Psoas muscle (tissue), 8 donors: ENCODE results near the gene AFAP1. TPM values are rescaled to one million over a fixed set of nuclear protein-coding genes. Genes with fewer than 3 reads are reported as not detected.

Experiments used
- ATAC-seq, 4 donors: fragments of 200-7000 bp; cut with Tn5 transposase; one replicate each; pipeline ENCODE4 v1.9.1; 2020; ENCODE audit warnings: moderate library complexity in 3 of 4, mild to moderate bottlenecking in 2 of 4
- DNase-seq, 2 donors: peaks; one replicate each; pipeline ENCODE4 v3.0.0-alpha.2; 2020
- H3K27ac ChIP-seq: fragments of 200-600 bp; one replicate; pipeline ENCODE4 v1.8.0; 2022
- H3K27me3 ChIP-seq, 3 donors: fragments of 200-600 bp in 1 of 3; one replicate each; pipeline versions ENCODE4 v1.6.1 to v1.8.0; 2013 to 2022; ENCODE audit warnings: low read length in 2 of 3, mild to moderate bottlenecking in 2 of 3, moderate library complexity in 1 of 3; ENCODE audit not compliant: insufficient read depth in 3 of 3
- H3K36me3 ChIP-seq, 2 donors: fragments of 200-600 bp in 1 of 2; one replicate each; pipeline versions ENCODE4 v1.6.1 to v1.8.0; 2013 to 2022; ENCODE audit warnings: low read depth in 1 of 2, mild to moderate bottlenecking in 1 of 2, moderate library complexity in 1 of 2; ENCODE audit not compliant: insufficient read depth in 1 of 2
- H3K4me1 ChIP-seq: fragments of 200-600 bp; one replicate; pipeline ENCODE4 v1.8.0; 2022
- H3K4me3 ChIP-seq: fragments of 200-600 bp; one replicate; pipeline ENCODE4 v1.8.0; 2022; ENCODE audit warnings: mild to moderate bottlenecking
- H3K9me3 ChIP-seq: fragments of 200-600 bp; one replicate; pipeline ENCODE4 v1.8.0; 2022
- WGBS, 3 donors: extraction: QIAGEN DNeasy Blood & Tissue Kit; methylation state at CpG; one replicate each; pipeline versions ENCODE4 v1.1.6 to v1.1.7; 2013; 5-methylcytosine and 5-hydroxymethylcytosine counted together
- intact Hi-C, 2 donors: fragments of 100-400 bp; cut with DNase I; formaldehyde crosslinking; loops; one replicate each; pipeline versions ENCODE4 v1.11.0 to v1.14.2; 2022
- polyA plus RNA-seq, 3 donors: library from polyadenylated mRNA; stranded (reverse); fragments of 200-250 nt; gene quantifications; one replicate each; pipeline ENCODE4 v1.2.3, GENCODE V29; 2013
- total RNA-seq, 4 donors: library from RNA; stranded (reverse); fragmentation: NEBNext Ultra II Directional in 2 of 4; extraction: Animal tissue kit (Norgen Biotek cat#: 25700) in 2 of 4; gene quantifications; one replicate each; pipeline versions ENCODE4 v1.2.1 to v1.2.4, GENCODE V29; 2021 to 2023
- TF ChIP-seq, protein P1 (sequence below): fragments of 200-600 bp; IDR thresholded peaks from one replicate; pipeline ENCODE4 v1.8.0; 2022; ENCODE audit warnings: antibody characterized with exemption
- donor health status: healthy with polysubstance abuse.
- donor health status: DM: no; HTN: no; CAD: no; lungs with moderate emphysema.
- donor health status: Bipolar disorder and iron deficiency.
- donor health status: healthy.
- donor health status: DM: yes; HTN: yes; CAD: no.
- donor health status: DM: no; HTN: no; CAD: no.
- donor health status: DM: no; HTN: no; CAD: no.
- donor health status: DM: yes; HTN: yes; CAD: no.

Gene AFAP1
- total and polyA plus RNA-seq, 7 donors = 1.3 to 11.4 (median 2.6) TPM

DNA sequence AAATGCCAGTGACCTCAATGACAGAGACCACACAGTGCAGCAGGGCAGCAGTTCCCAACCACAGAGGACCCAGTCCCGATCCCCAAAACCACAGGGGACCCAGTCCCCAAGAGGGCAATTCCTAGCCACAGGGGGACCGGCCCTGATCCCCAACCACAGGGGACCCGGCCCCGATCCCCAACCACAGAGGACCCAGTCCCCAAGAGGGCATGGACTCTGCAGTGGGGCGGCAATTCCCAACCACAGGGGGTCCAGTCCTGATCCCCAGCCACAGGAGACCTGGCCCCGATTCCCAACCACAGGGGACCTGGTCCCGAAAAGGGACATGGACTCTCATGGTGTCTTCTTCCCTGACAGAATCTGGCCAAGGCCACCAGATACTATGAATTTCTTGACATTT, 136.3 kb downstream of the AFAP1 start:
- H3K4me1 ChIP-seq = peaks cover 34% of the 10 kb centered on the region
- no peak for ATAC-seq
- no peak overlapping the region for H3K4me3 ChIP-seq
- WGBS, 3 donors = 95 to 97% (median 96%) methylated on average over 7 of the region's 7 CpGs
- intact Hi-C loops = loop anchor here (2.0 to 5.0 kb wide), 4 partner anchors 39 to 611 kb away; partner anchors contain the start of gene SORCS2 (in 1 of the 2)
- TF ChIP-seq, protein P1, sequence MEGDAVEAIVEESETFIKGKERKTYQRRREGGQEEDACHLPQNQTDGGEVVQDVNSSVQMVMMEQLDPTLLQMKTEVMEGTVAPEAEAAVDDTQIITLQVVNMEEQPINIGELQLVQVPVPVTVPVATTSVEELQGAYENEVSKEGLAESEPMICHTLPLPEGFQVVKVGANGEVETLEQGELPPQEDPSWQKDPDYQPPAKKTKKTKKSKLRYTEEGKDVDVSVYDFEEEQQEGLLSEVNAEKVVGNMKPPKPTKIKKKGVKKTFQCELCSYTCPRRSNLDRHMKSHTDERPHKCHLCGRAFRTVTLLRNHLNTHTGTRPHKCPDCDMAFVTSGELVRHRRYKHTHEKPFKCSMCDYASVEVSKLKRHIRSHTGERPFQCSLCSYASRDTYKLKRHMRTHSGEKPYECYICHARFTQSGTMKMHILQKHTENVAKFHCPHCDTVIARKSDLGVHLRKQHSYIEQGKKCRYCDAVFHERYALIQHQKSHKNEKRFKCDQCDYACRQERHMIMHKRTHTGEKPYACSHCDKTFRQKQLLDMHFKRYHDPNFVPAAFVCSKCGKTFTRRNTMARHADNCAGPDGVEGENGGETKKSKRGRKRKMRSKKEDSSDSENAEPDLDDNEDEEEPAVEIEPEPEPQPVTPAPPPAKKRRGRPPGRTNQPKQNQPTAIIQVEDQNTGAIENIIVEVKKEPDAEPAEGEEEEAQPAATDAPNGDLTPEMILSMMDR = no peak
- H3K27me3 ChIP-seq = no peaks in the 10 kb centered on the region
- H3K27ac ChIP-seq = peak overlapping the region; percentile 15
- H3K9me3 ChIP-seq = no peaks in the 10 kb centered on the region
- H3K36me3 ChIP-seq = peaks cover 0 to 27% of the 10 kb centered on the region in 2 donors
- no peak for DNase-seq

DNA sequence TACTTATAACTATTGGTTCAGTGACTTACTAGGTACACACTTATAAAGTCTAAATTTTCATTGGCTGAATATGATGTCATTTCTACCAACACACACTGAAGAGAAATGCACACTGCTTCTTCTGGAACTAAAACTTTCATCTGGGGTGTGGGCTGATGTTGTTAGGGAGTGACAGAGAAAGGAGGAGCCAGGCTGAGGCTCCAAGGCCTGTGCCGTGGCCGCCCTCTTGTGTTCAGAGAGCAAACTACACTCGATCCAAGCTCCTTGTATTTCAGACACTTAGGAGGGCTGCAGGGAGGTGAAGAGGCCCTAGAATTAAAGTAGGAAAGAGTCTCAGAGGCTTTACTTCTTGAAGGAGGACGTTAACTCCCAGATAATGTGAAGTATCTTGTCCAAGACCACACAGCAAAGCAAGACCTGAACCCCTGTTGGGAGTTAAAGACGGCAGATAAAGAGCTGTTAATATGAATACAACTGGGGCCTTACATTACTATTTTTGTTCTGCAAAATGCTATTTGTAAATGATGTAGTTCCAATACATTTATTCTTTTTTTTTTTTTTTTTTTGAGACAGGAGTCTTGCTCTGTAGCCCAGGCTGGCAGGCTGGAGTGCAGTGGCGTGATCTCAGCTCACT, 137.5 kb downstream of the AFAP1 start:
- peaks cover 31% of the 10 kb centered on the region for H3K4me1 ChIP-seq
- peak; percentile 62 to 82 (median 74) for ATAC-seq
- H3K4me3 ChIP-seq = no peak overlapping the region
- 36 to 37% (median 37%) methylated on average over 6 of the region's 6 CpGs for WGBS, 3 donors
- H3K27ac ChIP-seq = no peak overlapping the region
- H3K36me3 ChIP-seq = peaks cover 0 to 34% of the 10 kb centered on the region in 2 donors
- H3K9me3 ChIP-seq = no peaks in the 10 kb centered on the region
- TF ChIP-seq, protein P1 = peak; percentile 94
- DNase-seq = peak; percentile 75 to 86
- H3K27me3 ChIP-seq = no peaks in the 10 kb centered on the region
- intact Hi-C loops = loop anchor here (2.0 to 5.0 kb wide), 4 partner anchors 40 to 610 kb away; partner anchors contain the start of gene SORCS2 (in 1 of the 2)

DNA sequence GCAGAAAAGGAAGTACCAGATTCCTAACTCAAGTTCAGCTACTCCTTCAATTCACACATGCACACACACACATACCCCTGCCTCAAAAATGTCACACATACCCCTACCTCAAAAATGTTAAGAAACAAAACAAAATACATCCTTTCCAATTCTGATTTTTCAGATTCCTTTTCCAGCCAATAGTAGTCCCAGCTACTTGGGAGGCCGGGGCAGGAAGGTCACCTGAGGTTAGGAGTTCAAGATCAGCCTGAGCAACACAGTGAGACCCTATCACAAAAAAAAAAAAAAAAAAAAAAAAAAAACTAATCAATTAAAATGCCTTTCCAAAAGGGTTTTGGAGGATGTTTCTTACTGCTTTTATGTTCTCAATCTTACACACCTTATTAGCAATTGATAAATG, 138.0 kb downstream of the AFAP1 start:
- ATAC-seq (no peak), DNase-seq (no peak)
- Histone ChIP-seq H3K4me1 (peaks cover 26% of the 10 kb centered on the region), H3K27me3 (no peaks in the 10 kb centered on the region), H3K9me3 (no peaks in the 10 kb centered on the region), H3K4me3 (no peak overlapping the region), H3K36me3 (peaks cover 0 to 37% of the 10 kb centered on the region in 2 donors), H3K27ac (no peak overlapping the region)
- TF ChIP-seq, protein P1 = no peak
- intact Hi-C loops = loop anchor here (2.0 to 5.0 kb wide), 4 partner anchors 39 to 609 kb away; partner anchors contain the start of gene SORCS2 (in 1 of the 2)
- 41 to 56% (median 45%) methylated on average over 1 of the region's 1 CpG for WGBS, 3 donors

DNA sequence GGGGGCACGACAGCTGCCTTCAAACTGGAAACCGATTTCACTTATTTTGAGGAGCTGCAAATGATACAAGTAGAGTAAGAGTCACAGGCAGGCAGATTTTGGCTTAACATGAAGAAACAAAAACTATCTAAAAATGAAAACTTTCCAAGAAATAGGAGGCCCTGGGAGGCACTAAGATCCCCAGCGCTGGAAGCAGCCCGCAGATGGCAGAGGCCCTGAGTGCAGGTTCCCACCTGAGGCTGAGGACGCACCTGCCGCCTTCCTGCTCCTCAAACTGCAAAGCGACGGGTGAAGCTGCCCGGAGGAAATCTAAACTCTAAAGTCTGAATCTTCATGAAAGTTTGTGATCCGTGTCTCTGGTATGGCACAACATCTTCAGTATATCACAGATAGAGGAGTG, 138.7 kb downstream of the AFAP1 start:
- intact Hi-C loops = loop anchor here (5.0 kb wide), 3 partner anchors 39 to 609 kb away; partner anchors contain the start of gene SORCS2 (in 1 of the 2)
- Histone ChIP-seq H3K27me3 (no peaks in the 10 kb centered on the region), H3K27ac (no peak overlapping the region), H3K36me3 (peaks cover 0 to 39% of the 10 kb centered on the region in 2 donors), H3K4me1 (peaks cover 19% of the 10 kb centered on the region), H3K4me3 (no peak overlapping the region), H3K9me3 (no peaks in the 10 kb centered on the region)
- TF ChIP-seq, protein P1 = no peak
- ATAC-seq (no peak), DNase-seq (no peak)
- WGBS, 3 donors = 95 to 96% (median 95%) methylated on average over 10 of the region's 10 CpGs
